Kidney glomerular epithelial cell (primary cell): Measurements from ENCODE around the gene TBCD.
A peak's percentile ranks its signal among the peaks of the same experiment; 100 is the strongest.
"Not testable (repeated sequence)": the region's sequence is repeated elsewhere in the genome, so short reads cannot be mapped to it uniquely, and the experiment has no call there.

Source experiments
- DNase-seq: peaks from one replicate; lab custom pipeline; 2025; lab: John Stamatoyannopoulos, UW

Gene TBCD

GRCh38 chr17:82767041-82767754 is 15.3 kb downstream of the TBCD start:
- no peak for DNase-seq

GRCh38 chr17:82769041-82769440 is 17.2 kb downstream of the TBCD start:
- DNase-seq = no peak

DNA sequence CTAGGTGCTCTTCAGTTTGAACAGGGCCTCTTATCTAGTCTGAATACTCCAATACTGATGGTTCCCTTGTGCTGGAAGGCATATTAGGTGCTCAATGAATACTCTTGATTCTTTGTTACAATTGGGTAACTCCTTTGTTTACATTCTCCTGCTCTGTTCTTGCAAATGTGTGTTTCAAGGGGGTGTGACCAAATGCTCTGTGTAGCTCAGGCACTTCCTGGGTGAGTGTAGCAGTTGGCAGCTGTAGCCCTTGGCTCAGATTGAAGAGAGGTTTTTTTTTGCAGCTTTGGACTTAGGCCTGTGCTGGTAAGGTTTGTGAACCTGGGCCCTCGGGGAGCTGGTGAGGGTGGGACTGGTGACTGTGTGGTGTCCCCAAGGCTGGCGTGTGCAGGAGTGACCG is 20.2 kb downstream of the TBCD start:
- peak; percentile 16 for DNase-seq

DNA sequence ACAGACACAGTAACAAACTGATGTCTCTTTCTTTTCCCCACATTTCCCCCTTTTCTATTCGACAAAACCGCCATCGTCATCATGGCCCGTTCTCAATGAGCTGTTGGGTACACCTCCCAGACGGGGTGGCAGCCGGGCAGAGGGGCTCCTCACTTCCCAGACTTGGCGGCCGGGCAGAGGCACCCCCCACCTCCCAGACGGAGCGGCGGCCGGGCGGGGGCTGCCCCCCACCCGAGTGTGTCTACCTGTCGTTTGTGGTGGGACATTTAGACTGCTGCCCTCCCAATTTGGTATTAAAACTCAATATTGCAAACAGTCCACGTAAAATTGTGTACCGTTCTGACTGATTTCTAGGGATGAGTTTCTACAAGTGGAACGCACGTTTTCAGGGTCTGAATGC is 22.6 kb downstream of the TBCD start:
- not testable (repeated sequence) for DNase-seq

DNA sequence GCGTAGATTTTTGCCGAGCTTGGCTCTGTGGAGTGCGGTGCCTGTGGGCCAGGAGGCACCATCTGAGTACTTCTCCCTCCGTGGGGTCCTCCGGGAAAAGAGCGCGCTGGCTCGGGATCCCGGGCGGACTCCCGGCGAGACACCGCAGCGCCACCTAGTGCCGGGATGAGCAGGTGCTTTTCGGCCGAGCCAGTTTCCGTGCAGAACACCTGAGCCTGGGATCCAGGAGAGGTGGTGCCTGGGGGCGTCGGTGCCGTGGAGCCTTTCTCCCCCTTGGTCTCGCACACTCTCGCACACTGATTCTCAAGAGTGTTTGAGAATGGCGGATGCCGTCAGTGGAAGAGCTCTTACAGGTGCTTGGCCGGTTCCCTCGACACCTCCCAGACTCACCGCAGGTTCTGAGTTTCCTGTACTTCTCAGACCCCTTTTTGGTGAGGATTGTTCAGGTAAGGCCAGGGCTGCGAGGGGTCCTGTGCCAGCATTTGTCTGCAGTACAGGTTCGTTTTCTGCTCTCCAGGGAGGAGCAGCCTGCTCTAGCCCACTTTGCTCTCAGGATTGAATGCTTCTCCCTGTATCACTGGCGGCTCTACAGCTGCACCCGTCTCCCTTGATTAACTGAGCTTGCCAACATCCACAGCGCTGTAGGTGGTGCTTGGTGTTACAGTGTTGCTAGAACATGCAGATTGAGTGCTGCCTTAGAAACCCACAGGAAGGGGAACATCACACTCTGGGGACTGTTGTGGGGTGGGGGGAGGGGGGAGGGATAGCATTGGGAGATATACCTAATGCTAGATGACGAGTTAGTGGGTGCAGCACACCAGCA is 23.3 kb downstream of the TBCD start:
- DNase-seq = no peak

- no peak for DNase-seq
These were observed 24.6 kb downstream of the TBCD start for GRCh38 chr17:82776454-82776853.

DNA sequence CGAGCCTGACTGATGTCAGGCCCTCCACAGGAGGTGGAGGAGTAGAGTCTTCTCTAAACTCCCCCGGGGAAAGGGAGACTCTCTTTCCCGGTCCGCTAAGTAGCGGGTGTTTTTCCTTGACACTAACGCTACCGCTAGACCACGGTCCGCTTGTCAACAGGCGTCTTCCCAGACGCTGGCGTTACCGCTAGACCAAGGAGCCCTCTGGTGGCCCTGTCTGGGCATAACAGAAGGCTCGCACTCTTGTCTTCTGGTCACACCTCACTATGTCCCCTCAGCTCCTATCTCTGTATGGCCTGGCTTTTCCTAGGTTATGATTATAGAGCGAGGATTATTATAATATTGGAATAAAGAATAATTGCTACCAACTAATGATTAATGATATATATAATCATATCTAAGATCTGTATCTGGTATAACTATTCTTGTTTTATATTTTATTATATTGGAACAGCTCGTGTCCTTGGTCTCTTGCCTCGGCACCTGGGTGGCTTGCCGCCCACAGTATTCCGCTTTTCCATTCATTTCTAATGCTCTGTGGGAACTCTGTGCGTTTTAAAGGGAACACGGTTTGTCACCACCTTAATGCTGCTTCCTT is 26.0 kb downstream of the TBCD start:
- DNase-seq = not testable (repeated sequence)

GRCh38 chr17:82779541-82779940 is 27.7 kb downstream of the TBCD start:
- no peak for DNase-seq

DNA sequence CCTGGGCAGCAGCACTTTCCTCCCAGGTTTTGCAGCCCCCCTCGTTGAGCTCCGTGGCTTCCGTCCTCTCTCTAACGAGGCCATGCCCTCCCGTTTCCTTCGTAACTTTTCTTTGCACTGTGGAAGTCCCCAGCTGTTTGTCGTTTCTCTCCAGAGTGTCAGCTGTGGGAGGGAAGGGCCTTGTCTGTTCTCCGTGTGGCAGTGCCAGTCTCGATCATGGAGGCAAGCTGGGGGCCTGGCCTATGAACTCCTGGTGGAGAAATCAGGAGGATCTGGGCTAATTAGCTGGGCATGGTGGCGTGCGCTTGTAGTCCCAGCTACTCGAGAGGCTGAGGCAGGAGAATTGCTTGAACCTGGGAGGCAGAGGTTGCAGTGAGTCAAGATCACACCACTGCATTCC is 28.3 kb downstream of the TBCD start:
- no peak for DNase-seq

- DNase-seq = no peak
These were observed 29.4 kb downstream of the TBCD start for GRCh38 chr17:82780971-82781893.

GRCh38 chr17:82781894-82782274 is 30.0 kb downstream of the TBCD start:
- DNase-seq = peak; percentile 38

GRCh38 chr17:82782657-82783207 is 30.9 kb downstream of the TBCD start:
- no peak for DNase-seq

GRCh38 chr17:82783498-82783897 is 31.6 kb downstream of the TBCD start:
- DNase-seq = no peak

DNA sequence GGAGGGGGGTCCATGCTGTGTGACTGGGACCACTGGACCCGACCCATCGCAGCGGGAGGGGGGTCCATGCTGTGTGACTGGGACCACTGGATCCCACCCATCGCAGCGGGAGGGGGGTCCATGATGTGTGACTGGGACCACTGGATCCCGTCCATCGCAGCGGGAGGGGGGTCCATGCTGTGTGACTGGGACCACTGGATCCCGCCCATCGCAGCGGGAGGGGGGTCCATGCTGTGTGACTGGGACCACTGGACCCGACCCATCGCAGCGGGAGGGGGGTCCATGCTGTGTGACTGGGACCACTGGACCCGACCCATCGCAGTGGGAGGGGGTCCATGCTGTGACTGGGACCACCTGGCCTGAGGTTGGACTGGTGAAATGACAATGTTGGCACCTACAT is 33.7 kb downstream of the TBCD start:
- DNase-seq = not testable (repeated sequence)

DNA sequence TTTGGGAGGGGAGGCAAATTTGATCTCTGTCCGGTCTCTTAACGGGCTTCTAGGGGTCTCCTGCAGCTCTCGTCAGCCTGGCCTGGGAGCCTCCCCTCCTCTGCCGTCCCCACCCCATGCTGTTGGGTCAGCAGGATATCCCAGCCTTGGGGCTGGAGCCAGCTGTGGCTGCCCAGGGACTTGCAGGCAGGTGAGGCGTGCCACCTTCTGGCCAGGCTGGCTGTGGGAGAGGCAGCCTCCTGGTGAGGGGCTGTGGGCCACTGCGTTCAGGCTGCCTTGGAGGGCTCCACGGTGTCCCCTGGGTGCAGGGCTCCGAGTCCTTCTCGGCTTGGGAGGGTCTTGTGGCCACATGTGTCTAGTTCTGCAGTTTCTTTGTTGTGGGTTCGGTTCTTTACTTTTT is 34.6 kb downstream of the TBCD start:
- no peak for DNase-seq

GRCh38 chr17:82787081-82787848 is 35.4 kb downstream of the TBCD start:
- no peak for DNase-seq

GRCh38 chr17:82788206-82789001 is 36.5 kb downstream of the TBCD start:
- DNase-seq = no peak

DNA sequence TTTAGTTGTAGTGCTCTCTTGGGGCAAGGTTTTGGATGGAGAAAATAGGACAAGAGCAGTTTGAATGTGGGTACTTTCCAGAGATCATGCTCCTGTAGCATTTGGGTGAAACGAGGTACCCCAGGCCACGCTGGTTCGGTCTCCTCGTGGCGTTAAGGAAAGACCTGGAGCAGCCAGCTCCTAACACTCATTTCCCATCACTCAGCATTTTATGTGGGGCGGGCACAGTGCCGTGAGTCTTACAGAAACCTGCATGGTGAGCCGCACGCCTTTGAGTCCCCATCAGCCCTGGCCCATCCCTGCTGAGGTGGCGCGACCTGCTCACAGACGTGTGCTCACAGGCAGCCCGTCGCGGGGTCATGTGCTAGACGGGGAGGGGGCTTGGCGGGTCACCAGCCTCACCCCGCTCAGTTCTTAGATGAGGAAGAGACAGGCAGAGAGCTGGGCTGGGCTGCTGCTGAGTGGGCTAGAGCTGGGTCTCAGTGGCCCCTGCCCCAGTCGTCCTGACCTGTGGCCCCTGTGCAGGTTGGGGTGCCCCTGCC is 37.3 kb downstream of the TBCD start:
- DNase-seq = no peak

DNA sequence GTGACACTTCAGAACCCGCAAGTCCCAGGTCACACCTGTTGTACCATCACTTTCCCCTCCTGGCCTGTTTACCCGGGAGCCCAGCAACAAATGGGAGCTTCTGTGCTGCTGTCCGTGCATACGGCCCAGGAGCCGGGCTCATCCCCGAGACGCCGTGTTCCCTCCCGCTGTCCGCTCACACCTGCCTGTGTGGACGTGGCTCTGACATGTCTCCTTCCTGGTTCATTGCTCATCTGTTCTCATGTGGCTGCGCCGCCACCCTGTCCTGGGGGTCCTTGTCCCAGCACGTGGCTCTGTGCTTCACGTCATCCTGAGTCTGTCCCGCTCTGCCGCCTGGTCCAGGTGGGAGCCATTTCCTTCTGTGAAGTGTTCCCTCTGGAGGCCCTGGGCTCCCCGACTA is 37.9 kb downstream of the TBCD start:
- DNase-seq = no peak

GRCh38 chr17:82790391-82790790 is 38.5 kb downstream of the TBCD start:
- no peak for DNase-seq
